Keratinocyte (primary cell): ENCODE results near the gene MPC1. TPM values are rescaled to one million over a fixed set of nuclear protein-coding genes. Genes with fewer than 3 reads are reported as not detected.

ENCODE experiments used
- DNase-seq: peaks from one replicate; pipeline ENCODE4 v3.0.0-alpha.2; 2011; ENCODE audit warnings: low read depth, missing footprints, low spot score
- FAIRE-seq: peaks from 2 replicates; lab custom pipeline; 2011; peaks lifted over from hg19 to GRCh38; lab: Jason Lieb, UNC
- H2AFZ ChIP-seq: 2 replicates; pipeline ENCODE4 v1.6.0; 2012; ENCODE audit warnings: low read length, control low read depth, inconsistent platforms; ENCODE audit not compliant: control insufficient read depth
- H3K27ac ChIP-seq: 2 replicates; pipeline ENCODE4 v1.5.1; 2011; ENCODE audit warnings: low read length; ENCODE audit not compliant: control insufficient read depth, insufficient read depth
- H3K27me3 ChIP-seq: 3 replicates; pipeline ENCODE4 v1.6.0; 2011; ENCODE audit warnings: low read length; ENCODE audit not compliant: control insufficient read depth, insufficient read depth; ENCODE audit errors: extremely low read depth
- H3K36me3 ChIP-seq, 2 experiments: 2 replicates in 1 of 2; 3 replicates in 1 of 2; pipeline ENCODE4 v1.5.1; 2011; ENCODE audit warnings: low read length in 2 of 2, mild to moderate bottlenecking in 1 of 2; ENCODE audit not compliant: control insufficient read depth in 2 of 2, insufficient read depth in 2 of 2; ENCODE audit errors: extremely low read depth in 1 of 2
- H3K4me1 ChIP-seq: 3 replicates; pipeline ENCODE4 v1.5.1; 2011; ENCODE audit warnings: low read length; ENCODE audit not compliant: control insufficient read depth, insufficient read depth; ENCODE audit errors: extremely low read depth
- H3K4me2 ChIP-seq: 3 replicates; pipeline ENCODE4 v1.6.0; 2011; ENCODE audit warnings: low read depth, low read length; ENCODE audit not compliant: control insufficient read depth, insufficient read depth; ENCODE audit errors: extremely low read depth
- H3K4me3 ChIP-seq, 3 experiments: fragments of 200-600 bp in 1 of 3; sonication (generic) in 1 of 3; 2 replicates in 2 of 3; 3 replicates in 1 of 3; pipeline ENCODE4 v1.5.1; 2011 to 2016; ENCODE audit warnings: low read length in 3 of 3, mild to moderate bottlenecking in 3 of 3, control low read depth in 2 of 3, inconsistent platforms in 1 of 3, low read depth in 1 of 3, mixed read lengths in 1 of 3, mixed run types in 1 of 3, moderate library complexity in 1 of 3; ENCODE audit not compliant: control insufficient read depth in 2 of 3, insufficient read depth in 2 of 3; ENCODE audit errors: extremely low read depth in 1 of 3
- H3K79me2 ChIP-seq: 2 replicates; pipeline ENCODE4 v1.6.0; 2012; ENCODE audit warnings: low read length; ENCODE audit not compliant: control insufficient read depth, insufficient read depth
- H3K9ac ChIP-seq: 3 replicates; pipeline ENCODE4 v1.6.0; 2011; ENCODE audit warnings: low read length; ENCODE audit not compliant: control insufficient read depth, insufficient read depth; ENCODE audit errors: extremely low read depth
- H3K9me1 ChIP-seq: 3 replicates; pipeline ENCODE4 v1.6.0; 2011; ENCODE audit warnings: low read length; ENCODE audit not compliant: control insufficient read depth, insufficient read depth; ENCODE audit errors: extremely low read depth
- H3K9me3 ChIP-seq: 2 replicates; pipeline ENCODE4 v1.5.1; 2012; ENCODE audit warnings: low read depth, low read length; ENCODE audit not compliant: control insufficient read depth
- H4K20me1 ChIP-seq: 3 replicates; pipeline ENCODE4 v1.6.0; 2011; ENCODE audit warnings: low read length; ENCODE audit not compliant: control insufficient read depth, insufficient read depth; ENCODE audit errors: extremely low read depth
- CTCF ChIP-seq, 3 experiments: IDR thresholded peaks in 1 of 3; conservative IDR thresholded peaks in 1 of 3; optimal IDR thresholded peaks in 1 of 3; 2 replicates in 2 of 3; 3 replicates in 1 of 3; pipeline versions ENCODE3 to v1.5.1; 2011; ENCODE audit warnings: low read length in 3 of 3, mild to moderate bottlenecking in 3 of 3, moderate library complexity in 2 of 3, control low read depth in 1 of 3, inconsistent platforms in 1 of 3; ENCODE audit not compliant: insufficient read depth in 2 of 3; ENCODE audit errors: extremely low read depth in 1 of 3
- EZH2 ChIP-seq: IDR thresholded peaks from one replicate; pipeline ENCODE4 v1.6.1; 2012; ENCODE audit warnings: inconsistent platforms, mild to moderate bottlenecking, low read length, moderate library complexity
- dilution Hi-C: fragments of 300-500 bp; cut with MboI; formaldehyde crosslinking; loops from one replicate; pipeline ENCODE4 v1.7.0; 2020; ENCODE audit warnings: low sequenced_read_pairs; ENCODE audit not compliant: extremely low pct_ligation_motif_present
- polyA plus RNA-seq, 5 experiments: library from polyadenylated mRNA; depleted of rRNA in 3 of 5; stranded (reverse) in 3 of 5; stranded (forward) in 1 of 5; unstranded in 1 of 5; fragments of >200 nt; gene quantifications; 1 replicate in 1 of 5; 2 replicates in 3 of 5; 3 replicates in 1 of 5; pipeline versions ENCODE4 v1.2.1 to v1.2.3, GENCODE V29; 2011 to 2012; ENCODE audit warnings: missing spikeins in 2 of 5, low read depth in 1 of 5, low replicate concordance in 1 of 5

Gene MPC1
- polyA plus RNA-seq, 1 donor (not counting 4 experiments of a cell fraction or from before 2014, with no cell fraction given) = 26.4 TPM

- FAIRE-seq (no peak), DNase-seq (no peak)
- Histone ChIP-seq H3K9me3 (no peaks in the 10 kb centered on the region), H3K9me1 (no peaks in the 10 kb centered on the region), H3K27ac (no peak overlapping the region), H3K4me2 (no peak overlapping the region), H2AFZ (no peak overlapping the region), H3K79me2 (no peaks in the 10 kb centered on the region), H3K36me3 (no peaks in the 10 kb centered on the region), H4K20me1 (no peaks in the 10 kb centered on the region), H3K4me1 (no peaks in the 10 kb centered on the region), H3K27me3 (no peaks in the 10 kb centered on the region), H3K9ac (no peak overlapping the region), H3K4me3 (no peak overlapping the region)
- TF ChIP-seq CTCF (optimal IDR thresholded peaks at IDR 0.05 in 1 of 3, IDR thresholded peaks at IDR 0.05 in 1 of 3, conservative IDR thresholded peaks at IDR 0.05 in 1 of 3; ENCODE audit: extremely low read depth in 1 of 3, insufficient read depth in 2 of 3, low read length in 3 of 3) = no peak
- no peak for TF ChIP-seq EZH2
- dilution Hi-C loops = no loop called here
Measured at GRCh38 chr6:166400181-166400580, 17.4 kb upstream of the MPC1 start.

DNA sequence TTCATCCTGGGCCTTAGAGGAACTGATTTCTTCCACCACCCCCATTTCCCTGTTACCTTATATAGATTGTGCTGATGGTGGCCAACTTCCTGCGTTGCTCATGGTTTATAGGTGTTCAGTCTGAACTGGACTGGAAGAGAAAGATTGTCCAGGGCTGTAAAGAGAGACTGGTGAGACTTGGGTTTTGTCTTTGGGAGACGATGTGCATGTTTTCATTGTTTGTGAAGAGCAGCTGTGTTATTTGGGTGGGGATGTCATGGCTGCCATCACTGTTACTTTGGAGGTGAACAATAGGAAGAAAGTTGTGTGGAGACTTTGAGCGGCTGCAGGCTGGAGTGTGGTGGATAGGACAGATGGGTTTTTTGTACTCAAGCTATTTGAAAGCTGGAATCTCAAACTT is 15.6 kb upstream of the MPC1 start:
- H3K27ac ChIP-seq = no peak overlapping the region
- dilution Hi-C loops = no loop called here
- no peak overlapping the region for H3K4me2 ChIP-seq
- H3K9me3 ChIP-seq = no peaks in the 10 kb centered on the region
- H3K79me2 ChIP-seq = no peaks in the 10 kb centered on the region
- H2AFZ ChIP-seq = no peak overlapping the region
- TF ChIP-seq EZH2 (no peak), CTCF (optimal IDR thresholded peaks at IDR 0.05 in 1 of 3, IDR thresholded peaks at IDR 0.05 in 1 of 3, conservative IDR thresholded peaks at IDR 0.05 in 1 of 3; ENCODE audit: extremely low read depth in 1 of 3, insufficient read depth in 2 of 3, low read length in 3 of 3) (no peak)
- no peaks in the 10 kb centered on the region for H3K9me1 ChIP-seq
- H4K20me1 ChIP-seq = no peaks in the 10 kb centered on the region
- H3K36me3 ChIP-seq = no peaks in the 10 kb centered on the region
- DNase-seq (no peak), FAIRE-seq (no peak)
- H3K4me3 ChIP-seq = no peak overlapping the region
- H3K27me3 ChIP-seq = no peaks in the 10 kb centered on the region
- no peak overlapping the region for H3K9ac ChIP-seq
- no peaks in the 10 kb centered on the region for H3K4me1 ChIP-seq
